Measurements from ENCODE around the gene EHD4. TPM values are rescaled to one million over a fixed set of nuclear protein-coding genes. Genes with fewer than 3 reads are reported as not detected.

The EHD4 gene
- total RNA-seq, 1 donor from 2014 or later: 18.8 TPM

DNA sequence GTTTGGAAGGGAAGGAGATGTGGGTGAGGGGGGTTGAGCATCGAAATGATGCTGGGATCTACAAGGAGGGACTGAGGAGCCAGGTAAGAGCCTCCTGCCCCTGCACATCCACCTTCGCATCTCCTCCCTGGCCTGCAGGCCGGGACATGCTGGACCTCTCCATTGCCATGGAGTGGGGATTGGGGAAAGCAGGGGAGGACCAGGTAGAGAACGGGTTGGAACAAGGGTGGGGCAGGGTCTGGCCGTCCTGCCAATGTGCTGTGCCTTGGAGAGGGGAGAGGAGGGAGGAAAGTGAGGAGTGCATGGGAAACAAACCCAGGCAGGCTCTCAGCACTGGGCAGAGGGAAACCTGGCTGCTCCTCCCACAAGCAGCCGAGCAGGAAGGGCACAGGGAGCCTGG lies 123.2 kb downstream of the EHD4 start:
- H3K4me1 Mint-ChIP-seq (ENCODE audit: unreplicated experiment): no peaks in the 10 kb centered on the region
- no peak overlapping the region for H3K4me3 Mint-ChIP-seq
- DNase-seq (ENCODE audit: extremely low spot score, unreplicated experiment): no peak
- peaks cover 5% of the 10 kb centered on the region for H3K36me3 Mint-ChIP-seq
- no peak overlapping the region for H3K27ac Mint-ChIP-seq
- no peaks in the 10 kb centered on the region for H3K27me3 Mint-ChIP-seq
- TF ChIP-seq, protein P1, sequence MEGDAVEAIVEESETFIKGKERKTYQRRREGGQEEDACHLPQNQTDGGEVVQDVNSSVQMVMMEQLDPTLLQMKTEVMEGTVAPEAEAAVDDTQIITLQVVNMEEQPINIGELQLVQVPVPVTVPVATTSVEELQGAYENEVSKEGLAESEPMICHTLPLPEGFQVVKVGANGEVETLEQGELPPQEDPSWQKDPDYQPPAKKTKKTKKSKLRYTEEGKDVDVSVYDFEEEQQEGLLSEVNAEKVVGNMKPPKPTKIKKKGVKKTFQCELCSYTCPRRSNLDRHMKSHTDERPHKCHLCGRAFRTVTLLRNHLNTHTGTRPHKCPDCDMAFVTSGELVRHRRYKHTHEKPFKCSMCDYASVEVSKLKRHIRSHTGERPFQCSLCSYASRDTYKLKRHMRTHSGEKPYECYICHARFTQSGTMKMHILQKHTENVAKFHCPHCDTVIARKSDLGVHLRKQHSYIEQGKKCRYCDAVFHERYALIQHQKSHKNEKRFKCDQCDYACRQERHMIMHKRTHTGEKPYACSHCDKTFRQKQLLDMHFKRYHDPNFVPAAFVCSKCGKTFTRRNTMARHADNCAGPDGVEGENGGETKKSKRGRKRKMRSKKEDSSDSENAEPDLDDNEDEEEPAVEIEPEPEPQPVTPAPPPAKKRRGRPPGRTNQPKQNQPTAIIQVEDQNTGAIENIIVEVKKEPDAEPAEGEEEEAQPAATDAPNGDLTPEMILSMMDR (conservative IDR thresholded peaks at IDR 0.05): no peak
- H3K9me3 Mint-ChIP-seq: no peaks in the 10 kb centered on the region

- no peak for DNase-seq (ENCODE audit: extremely low spot score, unreplicated experiment)
- peaks cover 5% of the 10 kb centered on the region for H3K36me3 Mint-ChIP-seq
- H3K4me3 Mint-ChIP-seq: no peak overlapping the region
- H3K27me3 Mint-ChIP-seq: no peaks in the 10 kb centered on the region
- TF ChIP-seq, protein P1 (conservative IDR thresholded peaks at IDR 0.05): no peak
- no peaks in the 10 kb centered on the region for H3K4me1 Mint-ChIP-seq (ENCODE audit: unreplicated experiment)
- no peaks in the 10 kb centered on the region for H3K9me3 Mint-ChIP-seq
- H3K27ac Mint-ChIP-seq: no peak overlapping the region
Observed at GRCh38 chr15:41848631-41849030, 123.7 kb downstream of the EHD4 start.

DNA sequence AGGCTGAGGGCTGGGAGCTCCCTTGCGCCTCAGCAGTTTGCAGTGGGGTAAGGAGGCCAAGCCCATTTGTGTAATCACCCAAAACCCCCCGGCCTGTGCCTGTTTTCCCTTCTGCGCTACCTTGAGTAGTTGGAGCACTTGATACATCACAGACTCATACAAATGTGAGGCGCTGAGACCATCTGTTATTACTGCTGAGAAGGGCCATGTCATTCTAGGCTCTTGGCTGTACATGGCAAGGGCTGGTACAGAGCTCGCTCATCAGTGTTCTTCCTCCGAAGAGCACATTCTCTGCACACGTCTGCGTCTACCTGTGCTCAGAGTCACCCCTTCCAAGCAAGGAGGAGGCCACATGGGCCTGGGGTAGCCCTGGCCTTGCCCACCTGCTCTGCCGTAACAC lies 124.4 kb downstream of the EHD4 start:
- Mint-ChIP-seq H3K27ac (no peak overlapping the region), H3K4me3 (no peak overlapping the region), H3K27me3 (no peaks in the 10 kb centered on the region), H3K4me1 (ENCODE audit: unreplicated experiment) (no peaks in the 10 kb centered on the region), H3K36me3 (peaks cover 5% of the 10 kb centered on the region), H3K9me3 (no peaks in the 10 kb centered on the region)
- TF ChIP-seq, protein P1 (conservative IDR thresholded peaks at IDR 0.05): no peak
- no peak for DNase-seq (ENCODE audit: extremely low spot score, unreplicated experiment)

GRCh38 chr15:41847206-41847605 lies 125.2 kb downstream of the EHD4 start:
- Mint-ChIP-seq H3K4me3 (no peak overlapping the region), H3K27me3 (no peaks in the 10 kb centered on the region), H3K9me3 (no peaks in the 10 kb centered on the region), H3K36me3 (peaks cover 5% of the 10 kb centered on the region), H3K4me1 (ENCODE audit: unreplicated experiment) (no peaks in the 10 kb centered on the region), H3K27ac (no peak overlapping the region)
- no peak for DNase-seq (ENCODE audit: extremely low spot score, unreplicated experiment)
- TF ChIP-seq, protein P1 (conservative IDR thresholded peaks at IDR 0.05): no peak

Small RNA genes within 50 kb of the gene (microRNA-seq; reads per million reads assigned to microRNA genes)
- gene MIR4310: not detected

Other genes with a start within 250 kb of the EHD4 start
- gene MAPKBP1, start 198.1 kb downstream of the EHD4 start, total RNA-seq (ENCODE audit: low replicate concordance): 21.1 and 34.8 TPM in 2 replicates
- gene JMJD7, start 144.5 kb downstream of the EHD4 start, total RNA-seq (ENCODE audit: low replicate concordance): 29.0 and 51.7 TPM in 2 replicates
- gene PLA2G4B, start 133.7 kb downstream of the EHD4 start, total RNA-seq (ENCODE audit: low replicate concordance): 17.7 and 19.9 TPM in 2 replicates
- gene SPTBN5, start 78.5 kb downstream of the EHD4 start, total RNA-seq (ENCODE audit: low replicate concordance): 3.1 and 4.2 TPM in 2 replicates
- 0.12 TPM in 1 of 2 replicates, not detected in the other for gene PLA2G4E, start 48.5 kb upstream of the EHD4 start, total RNA-seq (ENCODE audit: low replicate concordance)
- not detected in 2 replicates for gene PLA2G4D, start 122.0 kb upstream of the EHD4 start, total RNA-seq (ENCODE audit: low replicate concordance)
- 1.1 and 3.2 TPM in 2 replicates for gene PLA2G4F, start 184.1 kb upstream of the EHD4 start, total RNA-seq (ENCODE audit: low replicate concordance)
- 63.6 and 76.8 TPM in 2 replicates for gene VPS39, start 235.7 kb upstream of the EHD4 start, total RNA-seq (ENCODE audit: low replicate concordance)

All from type B pancreatic cell (in vitro differentiated cells).